A549 (cell line): Measurements from ENCODE around the gene RRAGA. TPM values are rescaled to one million over a fixed set of nuclear protein-coding genes. Genes with fewer than 3 reads are reported as not detected.
A peak's percentile ranks its signal among the peaks of the same experiment; 100 is the strongest.
"Not testable (repeated sequence)": the region's sequence is repeated elsewhere in the genome, so short reads cannot be mapped to it uniquely, and the experiment has no call there.

Experiments
- ATAC-seq, 2 experiments: fragments of 200-7000 bp in 1 of 2; fragments of >200 bp in 1 of 2; cut with Nextera tagmentation in 1 of 2; cut with Tn5 transposase in 1 of 2; 3 replicates each; pipeline versions ENCODE4 v1.8.0 to v1.9.1; 2018 to 2020; ENCODE audit warnings: mild to moderate bottlenecking in 1 of 2, moderate library complexity in 1 of 2
- CTCF ChIA-PET: fragments of 300-600 bp; sonication (Branson Sonifier 250); formaldehyde crosslinking; extraction: SDS; loops from one replicate; lab custom pipeline; 2021; ENCODE audit warnings: antibody characterized with exemption, inconsistent platforms; lab: Yijun Ruan, JAX
- POLR2A ChIA-PET: fragments of 350-600 bp; formaldehyde crosslinking; extraction: SDS; loops from one replicate; lab custom pipeline; 2021; ENCODE audit warnings: antibody characterized with exemption, inconsistent platforms; lab: Yijun Ruan, JAX
- DNase-seq, 2 experiments: peaks; one replicate each; pipeline versions ENCODE4 v3.0.0 to v3.0.0-alpha.2; 2011 to 2016; ENCODE audit warnings: low read depth in 1 of 2, low spot score in 1 of 2
- FAIRE-seq: peaks from 2 replicates; lab custom pipeline; 2011; peaks lifted over from hg19 to GRCh38; lab: Jason Lieb, UNC
- H3K27ac ChIP-seq, 2 experiments: fragments of >200 bp; sonication (Bioruptor Twin); formaldehyde crosslinking; 3 replicates each; pipeline ENCODE4 v1.5.1; 2016 to 2017
- H3K4me1 ChIP-seq: fragments of >200 bp; sonication (Bioruptor Twin); formaldehyde crosslinking; 3 replicates; pipeline ENCODE4 v1.6.1; 2016
- H3K4me2 ChIP-seq: fragments of >200 bp; sonication (Bioruptor Twin); formaldehyde crosslinking; 3 replicates; pipeline ENCODE4 v1.6.1; 2016
- H3K4me3 ChIP-seq: fragments of >200 bp; sonication (Bioruptor Twin); formaldehyde crosslinking; 3 replicates; pipeline ENCODE4 v1.5.1; 2016
- H3K9me3 ChIP-seq: fragments of >200 bp; sonication (Bioruptor Twin); formaldehyde crosslinking; 3 replicates; pipeline ENCODE4 v1.6.1; 2016
- CBX2 ChIP-seq: fragments of 200-600 bp; sonication (generic); IDR thresholded peaks from 2 replicates; pipeline ENCODE4 v1.6.1; 2016; ENCODE audit warnings: low read depth, mild to moderate bottlenecking, borderline replicate concordance
- CBX8 ChIP-seq: fragments of 200-600 bp; sonication (generic); IDR thresholded peaks from 2 replicates; pipeline ENCODE4 v1.6.1; 2016
- FOXS1 ChIP-seq: fragments of 250-450 bp; sonication (Bioruptor Pico); IDR thresholded peaks from 2 replicates; pipeline ENCODE4 v1.5.0; 2020; ENCODE audit warnings: mild to moderate bottlenecking, moderate library complexity
- GATA3 ChIP-seq: IDR thresholded peaks from 2 replicates; pipeline ENCODE4 v1.6.1; 2012; ENCODE audit warnings: borderline replicate concordance
- HOXB13 ChIP-seq: fragments of 250-450 bp; sonication (Bioruptor Pico); IDR thresholded peaks from 2 replicates; pipeline ENCODE4 v1.5.0; 2020; ENCODE audit warnings: low read depth, mild to moderate bottlenecking, moderate library complexity
- JUN ChIP-seq, 2 experiments: fragments of >200 bp; sonication (Bioruptor Twin); formaldehyde crosslinking; IDR thresholded peaks; 2 replicates in 1 of 2; 3 replicates in 1 of 2; pipeline ENCODE4 v1.6.1; 2016 to 2017
- KDM1A ChIP-seq: fragments of 200-600 bp; sonication (generic); IDR thresholded peaks from 2 replicates; pipeline ENCODE4 v1.6.1; 2016; ENCODE audit warnings: low read depth, mild to moderate bottlenecking
- MAFK ChIP-seq: fragments of 450-650 bp; IDR thresholded peaks from 2 replicates; pipeline ENCODE4 v1.6.1; 2014; ENCODE audit not compliant: partially characterized antibody
- MAZ ChIP-seq: fragments of 150-350 bp; IDR thresholded peaks from 2 replicates; pipeline ENCODE4 v1.6.1; 2014; ENCODE audit warnings: antibody characterized with exemption, low read depth, low read length, borderline replicate concordance
- MYC ChIP-seq: IDR thresholded peaks from 2 replicates; pipeline ENCODE4 v1.6.1; 2012; ENCODE audit warnings: mild to moderate bottlenecking, inconsistent platforms, low read length, improper control_type of control experiment, borderline replicate concordance
- NR3C1 ChIP-seq: fragments of >200 bp; sonication (Bioruptor Twin); formaldehyde crosslinking; IDR thresholded peaks from 3 replicates; pipeline ENCODE4 v1.6.1; 2017
- POLR2A ChIP-seq: IDR thresholded peaks from 2 replicates; pipeline ENCODE4 v1.6.1; 2012; ENCODE audit warnings: mild to moderate bottlenecking, low read length
- RARB ChIP-seq: fragments of 250-450 bp; sonication (Bioruptor Pico); IDR thresholded peaks from 2 replicates; pipeline ENCODE4 v1.8.0; 2021; ENCODE audit warnings: mild to moderate bottlenecking, moderate library complexity
- RCOR1 ChIP-seq: fragments of 150-350 bp; IDR thresholded peaks from 2 replicates; pipeline ENCODE4 v1.6.1; 2014; ENCODE audit warnings: antibody characterized with exemption, low read length, low read depth
- RNF2 ChIP-seq: fragments of 200-600 bp; sonication (generic); IDR thresholded peaks from 2 replicates; pipeline ENCODE4 v1.6.1; 2016; ENCODE audit warnings: low read depth, mild to moderate bottlenecking, antibody characterized with exemption, moderate library complexity, borderline replicate concordance
- TFCP2L1 ChIP-seq: fragments of 250-450 bp; sonication (Bioruptor Pico); IDR thresholded peaks from 2 replicates; pipeline ENCODE4 v1.5.0; 2021; ENCODE audit warnings: mild to moderate bottlenecking
- ZFP36 ChIP-seq: fragments of 450-650 bp; IDR thresholded peaks from 2 replicates; pipeline ENCODE4 v1.6.1; 2014; ENCODE audit warnings: borderline replicate concordance; ENCODE audit not compliant: partially characterized antibody
- ZNF302 ChIP-seq: fragments of 250-450 bp; sonication (Bioruptor Pico); IDR thresholded peaks from 2 replicates; pipeline ENCODE4 v1.9.0; 2021; ENCODE audit warnings: inconsistent platforms, mild to moderate bottlenecking, moderate library complexity
- ZSCAN20 ChIP-seq: fragments of 250-450 bp; sonication (Bioruptor Pico); IDR thresholded peaks from 2 replicates; pipeline ENCODE4 v1.8.0; 2022; ENCODE audit warnings: mild to moderate bottlenecking, moderate library complexity
- WGBS: methylation state at CpG from one replicate; pipeline ENCODE4 v1.1.6; 2017; ENCODE audit errors: missing lambda C conversion rate; 5-methylcytosine and 5-hydroxymethylcytosine counted together
- polyA plus RNA-seq, 4 experiments: library from polyadenylated mRNA; depleted of rRNA in 3 of 4; stranded (reverse); fragments of >200 nt; fragmentation: RNase III in 1 of 4; extraction: RNeasy Plus Mini Kit Qiagen cat#74134 plus additional on column Dnase treatment in 1 of 4; gene quantifications; 2 replicates in 3 of 4; 3 replicates in 1 of 4; pipeline ENCODE4 v1.2.3, GENCODE V29; 2011 to 2017
- TF ChIP-seq, protein P1 (sequence below): IDR thresholded peaks from 2 replicates; pipeline ENCODE4 v1.6.1; 2012
- TF ChIP-seq, protein P2 (sequence below): IDR thresholded peaks from 2 replicates; pipeline ENCODE4 v1.6.1; 2012
- TF ChIP-seq, protein P3 (sequence below): fragments of 150-350 bp; IDR thresholded peaks from 2 replicates; pipeline ENCODE4 v1.6.1; 2014; ENCODE audit warnings: low read depth, mild to moderate bottlenecking, low read length

RRAGA gene
- polyA plus RNA-seq, 2 of the 4 experiments (the other 2 are of a cell fraction), result 115 to 133 TPM

DNA sequence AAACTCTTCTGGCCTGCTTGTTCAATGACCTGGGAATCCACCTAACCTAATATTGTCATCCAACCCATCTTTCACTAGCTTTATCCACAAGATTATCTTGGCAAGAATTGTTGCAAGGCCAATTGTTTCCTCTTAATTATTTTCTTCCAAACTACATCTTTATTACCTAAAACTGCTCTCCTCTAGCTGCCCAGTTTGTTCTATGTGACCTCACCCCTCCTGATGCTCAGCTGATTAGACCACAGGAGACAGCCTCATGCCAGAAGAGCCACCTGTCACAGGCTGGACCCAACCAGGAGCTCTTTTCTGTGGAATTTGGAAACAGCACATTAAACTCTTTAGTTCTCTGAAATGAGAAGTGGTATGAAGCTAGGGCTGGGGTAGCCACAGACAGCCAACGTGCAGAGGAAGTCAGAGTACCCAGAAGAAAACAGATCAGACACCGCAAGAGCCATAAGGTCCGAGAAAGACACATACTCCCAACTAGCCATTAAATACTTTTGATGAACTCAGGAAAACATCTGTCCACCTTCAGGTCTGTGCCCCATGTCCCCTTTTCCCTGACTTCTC lies 28.3 kb upstream of the RRAGA start:
- Histone ChIP-seq H3K9me3 (no peaks in the 10 kb centered on the region), H3K4me3 (no peak overlapping the region), H3K27ac (no peak overlapping the region), H3K4me1 (no peaks in the 10 kb centered on the region), H3K4me2 (no peak overlapping the region)
- DNase-seq (no peak), FAIRE-seq (no peak), ATAC-seq (no peak)
- ChIA-PET CTCF (interaction anchor here (0.8 to 1.6 kb wide), 4 partner anchors 8 to 767 kb away, joined by 3 to 6 read pairs (median 4); no protein-coding TSS in a partner anchor), POLR2A (no interaction called here)
- WGBS, result 36% methylated on average over 3 of the region's 3 CpGs
- TF ChIP-seq RCOR1, result no peak
- TF ChIP-seq CBX8, result no peak
- TF ChIP-seq HOXB13 (CRISPR knock-in tag), result no peak
- no peak for TF ChIP-seq MYC
- no peak for TF ChIP-seq CBX2
- TF ChIP-seq MAFK, result no peak
- no peak for TF ChIP-seq TFCP2L1
- TF ChIP-seq, protein P1, sequence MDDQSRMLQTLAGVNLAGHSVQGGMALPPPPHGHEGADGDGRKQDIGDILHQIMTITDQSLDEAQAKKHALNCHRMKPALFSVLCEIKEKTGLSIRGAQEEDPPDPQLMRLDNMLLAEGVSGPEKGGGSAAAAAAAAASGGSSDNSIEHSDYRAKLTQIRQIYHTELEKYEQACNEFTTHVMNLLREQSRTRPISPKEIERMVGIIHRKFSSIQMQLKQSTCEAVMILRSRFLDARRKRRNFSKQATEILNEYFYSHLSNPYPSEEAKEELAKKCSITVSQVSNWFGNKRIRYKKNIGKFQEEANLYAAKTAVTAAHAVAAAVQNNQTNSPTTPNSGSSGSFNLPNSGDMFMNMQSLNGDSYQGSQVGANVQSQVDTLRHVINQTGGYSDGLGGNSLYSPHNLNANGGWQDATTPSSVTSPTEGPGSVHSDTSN, result no peak
- TF ChIP-seq MAZ, result no peak
- no peak for TF ChIP-seq POLR2A
- TF ChIP-seq RNF2, result no peak
- TF ChIP-seq, protein P2, sequence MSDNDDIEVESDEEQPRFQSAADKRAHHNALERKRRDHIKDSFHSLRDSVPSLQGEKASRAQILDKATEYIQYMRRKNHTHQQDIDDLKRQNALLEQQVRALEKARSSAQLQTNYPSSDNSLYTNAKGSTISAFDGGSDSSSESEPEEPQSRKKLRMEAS, result no peak
- no peak for TF ChIP-seq FOXS1
- TF ChIP-seq ZNF302 (CRISPR knock-in tag), result no peak

DNA sequence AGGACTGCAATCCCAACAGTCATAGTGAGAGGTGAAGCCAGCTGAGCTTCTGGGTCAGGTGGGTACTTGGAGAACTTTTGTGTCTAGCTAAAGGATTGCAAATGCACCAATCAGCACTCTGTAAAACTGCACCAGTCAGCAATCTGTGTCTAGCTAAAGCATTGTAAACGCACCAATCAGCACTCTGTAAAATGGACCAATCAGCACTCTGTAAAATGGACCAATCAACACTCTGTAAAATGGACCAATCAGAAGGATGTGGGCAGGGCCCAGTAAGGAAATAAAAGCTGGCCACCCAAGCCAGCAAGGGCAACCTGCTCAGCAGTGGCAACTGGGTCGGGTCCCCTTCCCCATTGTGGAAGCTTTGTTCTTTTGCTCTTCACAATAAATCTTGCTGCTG lies 27.6 kb upstream of the RRAGA start:
- H3K4me1 ChIP-seq, H3K4me3 ChIP-seq, ATAC-seq, H3K27ac ChIP-seq, FAIRE-seq, POLR2A ChIA-PET, DNase-seq, H3K9me3 ChIP-seq, H3K4me2 ChIP-seq: not testable (repeated sequence)
- 62% methylated on average over 2 of the region's 2 CpGs for WGBS
- peak; percentile 93 for TF ChIP-seq MAFK
- CTCF ChIA-PET, result interaction anchor here (0.6 to 1.4 kb wide), 4 partner anchors 13 to 1489 kb away, joined by 3 to 4 read pairs (median 3); no protein-coding TSS in a partner anchor

DNA sequence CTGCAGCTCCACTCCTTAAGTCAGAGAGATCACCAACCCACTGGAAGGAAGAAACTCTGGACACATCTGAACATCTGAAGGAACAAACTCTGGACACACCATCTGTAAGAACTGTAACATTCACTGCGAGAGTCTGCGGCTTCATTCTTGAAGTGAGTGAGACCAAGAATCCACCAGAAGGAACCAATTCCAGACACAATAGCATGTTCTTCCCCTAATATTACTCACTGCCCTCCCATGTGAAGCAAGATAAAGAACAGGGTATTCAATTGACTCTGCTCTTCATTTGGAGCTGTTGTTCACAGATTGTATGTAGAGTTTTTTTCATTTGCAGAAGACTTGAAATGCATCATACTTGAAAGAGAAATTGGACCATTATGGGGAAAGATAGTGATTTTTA lies 27.0 kb upstream of the RRAGA start:
- no peak for FAIRE-seq
- Histone ChIP-seq H3K9me3 (no peaks in the 10 kb centered on the region), H3K4me2 (no peak overlapping the region), H3K4me3 (no peak overlapping the region), H3K27ac (no peak overlapping the region), H3K4me1 (no peaks in the 10 kb centered on the region)
- CTCF ChIA-PET, result interaction anchor here (0.7 to 1.4 kb wide), 3 partner anchors 12 to 1490 kb away, joined by 3 read pairs; no protein-coding TSS in a partner anchor
- TF ChIP-seq NR3C1 (no peak), JUN (IDR thresholded peaks at IDR 0.05) (no peak), GATA3 (no peak), ZSCAN20 (CRISPR knock-in tag) (no peak), TFCP2L1 (no peak), ZFP36 (no peak), RARB (CRISPR knock-in tag) (no peak), KDM1A (no peak)
- TF ChIP-seq, protein P3, sequence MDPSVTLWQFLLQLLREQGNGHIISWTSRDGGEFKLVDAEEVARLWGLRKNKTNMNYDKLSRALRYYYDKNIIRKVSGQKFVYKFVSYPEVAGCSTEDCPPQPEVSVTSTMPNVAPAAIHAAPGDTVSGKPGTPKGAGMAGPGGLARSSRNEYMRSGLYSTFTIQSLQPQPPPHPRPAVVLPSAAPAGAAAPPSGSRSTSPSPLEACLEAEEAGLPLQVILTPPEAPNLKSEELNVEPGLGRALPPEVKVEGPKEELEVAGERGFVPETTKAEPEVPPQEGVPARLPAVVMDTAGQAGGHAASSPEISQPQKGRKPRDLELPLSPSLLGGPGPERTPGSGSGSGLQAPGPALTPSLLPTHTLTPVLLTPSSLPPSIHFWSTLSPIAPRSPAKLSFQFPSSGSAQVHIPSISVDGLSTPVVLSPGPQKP, result no peak
- ATAC-seq, result no peak
- 83% methylated on average over 2 of the region's 2 CpGs for WGBS
- no peak for DNase-seq
- POLR2A ChIA-PET, result no interaction called here
